ENCODE data around the gene RERE.

DNA sequence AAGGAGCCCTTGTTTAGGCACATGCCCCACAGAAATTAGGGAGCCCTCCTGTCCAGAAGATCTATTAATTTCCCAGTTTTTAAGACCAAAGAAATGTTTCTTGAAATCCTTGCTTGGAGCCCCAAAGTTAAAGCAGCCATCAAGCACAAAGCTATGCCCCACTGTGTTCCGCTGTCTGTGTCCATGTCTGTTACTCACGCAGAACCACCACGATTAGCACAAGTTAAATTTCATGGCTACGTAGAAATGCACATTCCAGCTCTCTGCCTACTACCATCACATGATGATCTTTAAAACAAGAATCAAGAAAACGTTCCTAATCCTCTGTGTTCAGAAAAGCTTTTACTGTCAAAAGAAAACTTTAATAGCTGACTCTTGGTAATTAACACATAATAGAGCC is 238.5 kb downstream of the RERE start:
- TF ChIP-seq, protein P1, sequence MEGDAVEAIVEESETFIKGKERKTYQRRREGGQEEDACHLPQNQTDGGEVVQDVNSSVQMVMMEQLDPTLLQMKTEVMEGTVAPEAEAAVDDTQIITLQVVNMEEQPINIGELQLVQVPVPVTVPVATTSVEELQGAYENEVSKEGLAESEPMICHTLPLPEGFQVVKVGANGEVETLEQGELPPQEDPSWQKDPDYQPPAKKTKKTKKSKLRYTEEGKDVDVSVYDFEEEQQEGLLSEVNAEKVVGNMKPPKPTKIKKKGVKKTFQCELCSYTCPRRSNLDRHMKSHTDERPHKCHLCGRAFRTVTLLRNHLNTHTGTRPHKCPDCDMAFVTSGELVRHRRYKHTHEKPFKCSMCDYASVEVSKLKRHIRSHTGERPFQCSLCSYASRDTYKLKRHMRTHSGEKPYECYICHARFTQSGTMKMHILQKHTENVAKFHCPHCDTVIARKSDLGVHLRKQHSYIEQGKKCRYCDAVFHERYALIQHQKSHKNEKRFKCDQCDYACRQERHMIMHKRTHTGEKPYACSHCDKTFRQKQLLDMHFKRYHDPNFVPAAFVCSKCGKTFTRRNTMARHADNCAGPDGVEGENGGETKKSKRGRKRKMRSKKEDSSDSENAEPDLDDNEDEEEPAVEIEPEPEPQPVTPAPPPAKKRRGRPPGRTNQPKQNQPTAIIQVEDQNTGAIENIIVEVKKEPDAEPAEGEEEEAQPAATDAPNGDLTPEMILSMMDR (conservative IDR thresholded peaks at IDR 0.05) = no peak
- no peak for TF ChIP-seq EZH2 (IDR thresholded peaks at IDR 0.05; ENCODE audit: low read depth)

Data from PC-9 (cell line).